HG03442 (cell line): ENCODE results near the gene RGS7.
"Not testable (repeated sequence)": the region's sequence is repeated elsewhere in the genome, so short reads cannot be mapped to it uniquely, and the experiment has no call there.

Experiments
- ATAC-seq: cut with Tn5 transposase; IDR thresholded peaks from one replicate; pipeline ENCODE4 v1.9.1; 2021; ENCODE audit warnings: mild to moderate bottlenecking, moderate library complexity; ENCODE audit not compliant: unreplicated experiment

RGS7 gene

DNA sequence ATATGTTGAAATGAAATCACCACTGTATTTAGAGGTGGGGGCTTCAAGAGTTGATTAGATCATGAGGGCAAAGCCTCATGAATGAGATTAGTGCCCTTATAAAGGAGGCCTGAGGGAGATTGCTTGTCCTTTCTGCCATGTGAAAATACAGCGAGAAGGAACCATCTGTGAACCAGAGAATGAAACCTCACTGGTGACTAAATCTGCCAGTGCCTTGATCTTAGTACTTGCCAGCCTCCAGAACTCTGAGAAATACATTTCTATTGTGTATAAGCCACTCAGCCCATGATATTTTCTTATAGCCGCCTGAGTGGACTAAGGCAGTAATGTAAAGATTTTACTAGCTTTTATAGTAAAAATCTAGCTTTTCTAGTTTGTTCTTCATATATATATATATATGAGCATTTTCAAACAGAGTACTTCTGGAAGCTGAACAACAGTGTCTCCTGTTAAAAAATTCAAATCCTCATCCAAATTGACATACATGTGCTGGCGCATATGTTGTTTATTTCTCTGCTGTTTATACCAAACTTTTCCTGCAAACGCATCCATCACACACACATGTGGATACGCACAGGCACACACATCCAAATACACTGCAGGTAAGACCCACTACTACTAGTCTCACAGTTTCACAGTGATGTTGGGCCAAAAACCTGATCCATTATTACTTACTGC lies 213.1 kb downstream of the RGS7 start:
- no peak for ATAC-seq

GRCh38 chr1:241142493-241142892 lies 214.5 kb downstream of the RGS7 start:
- ATAC-seq = no peak

DNA sequence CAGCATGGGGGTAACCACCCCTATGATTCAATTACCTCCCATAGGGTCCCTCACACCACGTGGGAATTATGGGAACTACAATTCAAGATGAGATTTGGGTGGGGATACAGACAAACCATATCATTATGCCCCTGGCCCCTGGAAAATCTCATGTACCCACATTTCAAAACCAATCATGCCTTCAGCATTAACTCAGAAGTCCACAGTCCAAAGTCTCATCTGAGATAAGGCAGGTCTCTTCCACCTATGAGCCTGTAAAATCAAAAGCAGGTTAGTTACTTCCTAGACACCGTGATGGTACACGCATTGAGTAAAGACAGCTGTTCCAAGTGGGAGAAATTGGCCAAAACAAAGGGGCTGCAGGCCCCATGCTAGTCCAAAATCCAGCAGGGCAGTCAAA lies 215.4 kb downstream of the RGS7 start:
- ATAC-seq = not testable (repeated sequence)

- ATAC-seq = no peak
Observed at GRCh38 chr1:241140670-241141069, 216.3 kb downstream of the RGS7 start.

DNA sequence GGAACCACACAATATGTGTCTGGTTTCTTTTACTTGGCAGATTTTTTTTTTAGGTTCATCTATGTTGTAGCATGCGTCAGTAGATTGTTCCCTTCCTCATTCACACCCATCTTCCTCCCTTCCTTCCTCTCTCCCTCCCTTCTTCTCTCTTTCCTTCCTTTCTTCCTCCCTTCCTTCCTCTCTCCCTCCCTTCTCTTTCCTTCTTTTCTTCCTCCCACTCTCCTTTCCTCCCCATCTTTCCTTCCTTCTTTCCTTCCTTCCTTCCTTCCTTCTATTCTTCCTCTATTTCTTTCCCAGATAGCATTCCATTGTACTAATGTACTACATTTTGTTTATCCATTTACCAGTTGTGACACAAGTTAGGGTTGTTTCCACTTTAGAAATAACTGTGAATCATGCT lies 218.0 kb downstream of the RGS7 start:
- no peak for ATAC-seq

DNA sequence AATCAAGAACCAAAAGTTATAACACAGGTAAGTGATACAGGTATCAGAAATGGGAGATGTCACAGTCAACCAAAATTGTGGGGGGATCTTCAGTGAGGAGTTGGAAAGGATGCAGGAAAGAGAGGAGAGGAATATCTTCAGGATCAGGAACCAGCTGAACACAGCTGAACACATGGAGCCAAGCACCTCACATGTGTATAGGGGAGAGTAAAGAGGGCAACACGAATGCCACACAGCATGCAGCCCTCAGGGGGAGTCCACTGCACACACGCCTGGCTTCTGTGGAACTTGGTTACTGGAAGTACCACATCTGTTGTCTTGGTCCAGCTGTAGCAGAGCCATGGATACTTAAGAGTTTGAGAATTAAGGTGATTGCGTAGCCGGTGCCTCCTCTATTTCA lies 218.8 kb downstream of the RGS7 start:
- ATAC-seq = no peak

DNA sequence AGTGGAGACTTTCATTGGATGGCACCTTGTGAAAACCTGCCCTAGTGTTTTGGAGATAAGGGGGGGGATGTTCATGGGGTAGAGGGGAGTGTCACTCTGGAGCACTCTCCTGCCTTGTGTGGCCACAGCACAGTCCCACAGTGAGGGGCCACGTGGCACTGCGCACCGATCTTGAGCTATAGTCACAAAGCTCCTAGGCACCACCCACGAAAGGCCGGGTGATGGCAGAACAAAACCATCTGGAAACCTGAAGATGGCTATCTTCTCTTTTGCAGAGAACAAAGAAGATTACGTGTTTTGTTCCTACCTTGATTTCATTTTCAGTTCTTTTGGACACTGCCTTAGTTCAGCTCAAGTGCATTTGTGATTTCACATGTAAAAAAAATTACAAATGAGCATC lies 220.6 kb downstream of the RGS7 start:
- no peak for ATAC-seq

DNA sequence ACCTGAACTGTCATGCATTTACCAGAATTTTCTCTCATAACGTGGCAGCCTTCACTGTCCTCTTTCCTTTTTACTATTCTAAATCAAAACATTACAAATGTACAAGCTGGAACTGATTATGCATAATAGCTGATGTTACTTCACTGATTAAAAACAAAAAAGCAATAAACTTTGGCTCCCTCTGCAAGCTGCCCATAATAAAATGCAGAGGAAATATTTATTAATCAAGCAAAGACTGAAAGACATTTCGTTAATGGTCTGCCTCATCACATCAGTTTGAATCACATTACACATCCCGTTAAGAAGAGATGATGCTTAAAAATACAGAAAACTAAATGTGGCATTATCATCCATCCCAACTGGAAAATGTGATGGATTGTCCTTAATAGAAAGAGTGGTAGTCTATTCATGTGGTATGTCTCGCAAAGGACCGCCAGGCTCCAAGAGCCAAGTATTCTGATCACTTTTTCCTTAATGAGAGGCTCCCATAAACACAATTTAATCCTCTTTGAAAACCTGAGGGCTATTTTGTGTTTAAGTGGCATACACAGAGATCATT lies 225.3 kb downstream of the RGS7 start:
- ATAC-seq = no peak

GRCh38 chr1:241130881-241131280 lies 226.1 kb downstream of the RGS7 start:
- no peak for ATAC-seq

- no peak for ATAC-seq
Observed at GRCh38 chr1:241129207-241129960, 227.6 kb downstream of the RGS7 start.

- no peak for ATAC-seq
Observed at GRCh38 chr1:241125286-241125685, 231.7 kb downstream of the RGS7 start.

- ATAC-seq = no peak
Observed at GRCh38 chr1:241118049-241118448, 239.0 kb downstream of the RGS7 start.

- no peak for ATAC-seq
Observed at GRCh38 chr1:241115784-241116183, 241.2 kb downstream of the RGS7 start.

GRCh38 chr1:241114699-241115233 lies 242.2 kb downstream of the RGS7 start:
- ATAC-seq = no peak

DNA sequence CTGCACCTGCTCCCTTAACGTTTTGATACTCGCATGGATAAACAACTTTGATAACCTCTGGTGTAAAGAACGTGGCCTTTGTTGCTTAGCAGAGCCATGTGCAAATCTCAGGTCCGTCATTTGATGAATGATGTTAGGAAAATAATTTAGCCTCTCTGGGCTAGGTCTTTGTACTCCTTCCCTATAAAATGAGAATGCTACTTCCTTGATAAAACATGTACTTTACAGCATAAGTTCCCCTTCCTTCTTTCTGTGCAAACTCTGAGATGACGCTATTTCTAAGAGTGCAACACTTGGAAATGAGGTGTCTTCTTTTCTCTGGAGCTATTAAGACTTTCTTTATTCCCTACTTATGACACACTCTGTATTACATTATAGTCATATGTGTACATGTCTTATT lies 243.4 kb downstream of the RGS7 start:
- ATAC-seq = no peak

DNA sequence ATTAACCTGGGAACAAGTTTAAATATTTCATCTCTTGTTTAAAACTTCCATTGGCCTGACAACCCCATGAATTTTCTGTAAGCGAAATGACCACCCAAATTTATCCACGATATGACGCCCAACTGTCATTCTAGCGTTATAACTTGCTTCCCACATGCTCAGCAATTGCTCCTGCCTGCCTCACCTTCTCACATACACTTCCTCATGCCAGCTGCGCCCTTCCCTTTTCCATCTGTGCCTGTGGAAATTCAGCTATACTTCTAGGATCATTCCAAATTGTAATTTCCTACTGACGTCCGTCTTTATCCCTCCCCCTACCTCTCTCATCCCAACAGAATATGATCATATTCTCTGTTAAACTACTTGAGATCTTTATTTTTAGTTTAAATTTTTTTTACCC lies 248.0 kb downstream of the RGS7 start:
- ATAC-seq = no peak

GRCh38 chr1:241105147-241105546 lies 251.9 kb downstream of the RGS7 start:
- ATAC-seq = no peak

GRCh38 chr1:241102664-241103063 lies 254.3 kb downstream of the RGS7 start:
- ATAC-seq = no peak

DNA sequence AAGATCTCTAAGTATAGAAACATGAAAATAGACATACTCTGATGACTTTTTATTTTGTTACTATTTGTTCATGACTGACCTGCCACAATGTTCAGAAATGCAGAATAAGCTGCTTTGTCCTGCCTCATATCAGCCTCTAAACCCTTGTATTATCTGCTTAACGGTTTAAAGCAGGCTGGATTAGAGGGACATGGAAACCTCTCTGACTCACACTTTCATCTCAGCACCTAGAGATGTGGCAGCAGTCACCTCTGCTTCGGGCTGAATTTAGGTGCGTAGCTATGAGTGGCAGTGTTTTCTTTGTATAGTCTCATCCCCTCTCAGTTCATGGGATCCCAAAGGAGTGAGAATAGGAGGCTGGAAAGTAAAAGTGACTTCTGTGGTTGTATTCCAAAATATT lies 255.4 kb downstream of the RGS7 start:
- ATAC-seq = no peak

GRCh38 chr1:241097479-241097878 lies 259.5 kb downstream of the RGS7 start:
- no peak for ATAC-seq

GRCh38 chr1:241096982-241097381 lies 260.0 kb downstream of the RGS7 start:
- no peak for ATAC-seq

GRCh38 chr1:241095847-241096246 lies 261.2 kb downstream of the RGS7 start:
- no peak for ATAC-seq
